Right lobe of liver (tissue), 6 donors: ENCODE measurements around the gene IL2RA. TPM values are rescaled to one million over a fixed set of nuclear protein-coding genes. Genes with fewer than 3 reads are reported as not detected.

Experiments used
- ATAC-seq, 4 donors: fragments of 200-7000 bp; cut with Tn5 transposase; one replicate each; pipeline ENCODE4 v1.9.1; 2020; ENCODE audit warnings: mild to moderate bottlenecking in 4 of 4, moderate library complexity in 4 of 4
- DNase-seq, 3 donors: peaks; one replicate each; pipeline ENCODE4 v3.0.0-alpha.2; 2020
- H3K27ac ChIP-seq, 3 donors: fragments of 200-600 bp; one replicate each; pipeline ENCODE4 v1.8.0; 2022
- H3K27me3 ChIP-seq, 2 donors: fragments of 200-600 bp; one replicate each; pipeline ENCODE4 v1.8.0; 2022
- H3K36me3 ChIP-seq, 4 donors: fragments of 200-600 bp; sonication (generic) in 1 of 4; one replicate each; pipeline versions ENCODE4 v1.5.1 to v1.8.0; 2017 to 2022; ENCODE audit warnings: control low read depth in 1 of 4
- H3K4me1 ChIP-seq, 4 donors: fragments of 200-600 bp; sonication (generic) in 1 of 4; one replicate each; pipeline versions ENCODE4 v1.5.1 to v1.8.0; 2017 to 2022; ENCODE audit warnings: control low read depth in 1 of 4
- H3K4me3 ChIP-seq, 3 donors: fragments of 200-600 bp; one replicate each; pipeline ENCODE4 v1.8.0; 2022
- H3K9me3 ChIP-seq, 4 donors: fragments of 200-600 bp; sonication (generic) in 1 of 4; one replicate each; pipeline versions ENCODE4 v1.5.1 to v1.8.0; 2017 to 2022; ENCODE audit warnings: control low read depth in 1 of 4
- CTCF ChIP-seq, 4 donors: fragments of 200-600 bp in 3 of 4; fragments of 450-650 bp in 1 of 4; IDR thresholded peaks; one replicate each; pipeline versions ENCODE4 v1.5.1 to v1.8.0; 2016 to 2022; ENCODE audit warnings: antibody characterized with exemption in 4 of 4, mild to moderate bottlenecking in 2 of 4
- POLR2A ChIP-seq: fragments of 450-650 bp; IDR thresholded peaks from one replicate; pipeline ENCODE4 v1.6.1; 2017; ENCODE audit warnings: antibody characterized with exemption, mild to moderate bottlenecking
- WGBS: methylation state at CpG from one replicate; pipeline ENCODE4 v1.1.6; 2018; ENCODE audit warnings: low coverage, low lambda C conversion rate; ENCODE audit not compliant: insufficient coverage; ENCODE audit errors: missing lambda C conversion rate; 5-methylcytosine and 5-hydroxymethylcytosine counted together
- intact Hi-C, 2 donors: fragments of 100-400 bp; cut with DNase I; formaldehyde crosslinking; loops; one replicate each; pipeline versions ENCODE4 v1.11.2 to v1.14.1; 2022
- total RNA-seq, 6 experiments: library from RNA; depleted of rRNA in 2 of 6; stranded (reverse); fragments of >200 nt in 2 of 6; fragmentation: NEBNext Ultra II Directional in 3 of 6; extraction: Animal tissue kit (Norgen Biotek cat#: 25700) in 3 of 6; gene quantifications; one replicate each; pipeline versions ENCODE4 v1.1.0 to v1.2.4, GENCODE V29; 2016 to 2023
- donor health status: DM: no; HTN: yes; CAD: no.
- donor health status: DM: no; HTN: no; CAD: no.
- donor health status: DM: no; HTN: no; CAD: no.
- donor health status: DM: no; HTN: yes; CAD: no.
- donor health status: DM: no; HTN: yes; CAD: no.

IL2RA gene
- total RNA-seq, 6 experiments from 2014 or later = 0.22 to 3.1 (median 0.97) TPM; not detected in 2

- TF ChIP-seq CTCF (IDR thresholded peaks at IDR 0.05) (no peak), POLR2A (no peak)
- Histone ChIP-seq H3K4me3 (no peak overlapping the region), H3K27me3 (no peaks in the 10 kb centered on the region), H3K27ac (no peak overlapping the region), H3K4me1 (peaks cover 0 to 10% (median 2%) of the 10 kb centered on the region in 4 donors), H3K36me3 (no peaks in the 10 kb centered on the region), H3K9me3 (no peaks in the 10 kb centered on the region)
- WGBS = 68% methylated on average over 2 of the region's 7 CpGs
- DNase-seq = no peak
- intact Hi-C loops = no loop called here
- ATAC-seq = no peak
These were observed 13.7 kb downstream of the IL2RA start for GRCh38 chr10:6048281-6049030.

GRCh38 chr10:6047847-6048246, 14.3 kb downstream of the IL2RA start:
- DNase-seq (no peak), ATAC-seq (no peak)
- H3K9me3 ChIP-seq = no peaks in the 10 kb centered on the region
- no peak overlapping the region for H3K27ac ChIP-seq
- intact Hi-C loops = no loop called here
- WGBS = 78% methylated on average over 4 of the region's 7 CpGs
- no peak overlapping the region for H3K4me3 ChIP-seq
- peaks cover 0 to 10% (median 0%) of the 10 kb centered on the region in 4 donors for H3K4me1 ChIP-seq
- TF ChIP-seq CTCF (IDR thresholded peaks at IDR 0.05) (no peak), POLR2A (no peak)
- H3K36me3 ChIP-seq = no peaks in the 10 kb centered on the region
- H3K27me3 ChIP-seq = no peaks in the 10 kb centered on the region

- peaks cover 0 to 10% (median 0%) of the 10 kb centered on the region in 4 donors for H3K4me1 ChIP-seq
- H3K27me3 ChIP-seq = no peaks in the 10 kb centered on the region
- H3K4me3 ChIP-seq = no peak overlapping the region
- H3K9me3 ChIP-seq = no peaks in the 10 kb centered on the region
- H3K36me3 ChIP-seq = no peaks in the 10 kb centered on the region
- DNase-seq (no peak), ATAC-seq (no peak)
- TF ChIP-seq CTCF (IDR thresholded peaks at IDR 0.05) = no peak
- no peak for TF ChIP-seq POLR2A
- intact Hi-C loops = no loop called here
- WGBS = 73% methylated on average over 12 of the region's 14 CpGs
- no peak overlapping the region for H3K27ac ChIP-seq
These were observed 15.2 kb downstream of the IL2RA start for GRCh38 chr10:6046773-6047611.

GRCh38 chr10:6045878-6046772, 16.0 kb downstream of the IL2RA start:
- intact Hi-C loops = no loop called here
- H3K36me3 ChIP-seq = no peaks in the 10 kb centered on the region

More at GRCh38 chr10:6045878-6046772, 16.0 kb downstream of the IL2RA start:
- ATAC-seq (no peak), DNase-seq (no peak)
- H3K4me1 ChIP-seq = peaks cover 0 to 6% (median 0%) of the 10 kb centered on the region in 4 donors
- no peak overlapping the region for H3K27ac ChIP-seq
- no peak overlapping the region for H3K4me3 ChIP-seq
- no peaks in the 10 kb centered on the region for H3K9me3 ChIP-seq
- TF ChIP-seq POLR2A = no peak
- no peak for TF ChIP-seq CTCF (IDR thresholded peaks at IDR 0.05)
- no peaks in the 10 kb centered on the region for H3K27me3 ChIP-seq
- WGBS = 63% methylated on average over 8 of the region's 9 CpGs
